GM12874 (cell line): ENCODE measurements around the gene HELZ.

Experiments used
- CTCF ChIP-seq: IDR thresholded peaks from 2 replicates; pipeline ENCODE4 v1.5.1; 2011; ENCODE audit warnings: low read depth, mild to moderate bottlenecking, control low read depth, low read length, moderate library complexity; ENCODE audit not compliant: insufficient read depth

HELZ gene

DNA sequence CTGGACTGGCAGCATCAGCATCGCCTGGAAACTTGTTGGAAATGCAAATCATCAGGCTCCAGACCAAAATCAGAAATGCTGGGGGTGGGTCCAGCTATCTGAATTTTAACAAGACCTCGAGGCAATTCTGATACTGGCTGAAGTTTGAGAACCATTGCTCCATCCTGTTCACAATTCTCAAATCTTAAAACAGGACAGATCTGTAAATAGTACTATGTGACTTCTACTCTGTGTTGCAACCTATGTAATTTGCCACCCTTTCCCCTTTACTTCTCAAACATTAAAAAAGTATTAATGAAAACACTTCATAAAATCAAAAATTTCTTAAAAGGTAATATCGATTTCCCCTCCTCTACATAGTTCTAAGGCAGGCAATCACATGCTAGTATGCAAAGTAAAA lies 172.1 kb downstream of the HELZ start:
- TF ChIP-seq CTCF = no peak

- no peak for TF ChIP-seq CTCF
These were observed 173.4 kb downstream of the HELZ start for GRCh38 chr17:67071595-67071994.

GRCh38 chr17:67069603-67070136 lies 175.3 kb downstream of the HELZ start:
- TF ChIP-seq CTCF = no peak

DNA sequence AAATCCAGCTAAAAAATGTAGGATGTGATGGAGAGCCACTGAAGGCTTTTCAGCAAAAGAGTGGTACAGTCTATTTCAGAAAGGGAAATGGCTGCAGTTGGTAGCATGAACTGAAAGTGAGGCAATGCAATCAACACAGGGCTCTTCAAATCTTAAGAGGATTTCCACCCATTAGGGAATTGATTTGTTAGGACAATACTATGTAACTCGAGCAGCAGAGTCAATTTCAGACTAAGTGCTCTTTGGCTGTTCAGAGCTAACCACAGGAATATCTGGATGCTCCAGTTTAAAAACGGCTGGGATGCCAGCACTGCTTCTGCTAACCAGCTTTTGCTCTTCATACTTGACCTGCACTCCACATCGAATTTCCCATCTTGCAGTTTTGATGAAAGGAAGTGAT lies 176.0 kb downstream of the HELZ start:
- no peak for TF ChIP-seq CTCF

- TF ChIP-seq CTCF = no peak
These were observed 177.2 kb downstream of the HELZ start for GRCh38 chr17:67067571-67068482.

DNA sequence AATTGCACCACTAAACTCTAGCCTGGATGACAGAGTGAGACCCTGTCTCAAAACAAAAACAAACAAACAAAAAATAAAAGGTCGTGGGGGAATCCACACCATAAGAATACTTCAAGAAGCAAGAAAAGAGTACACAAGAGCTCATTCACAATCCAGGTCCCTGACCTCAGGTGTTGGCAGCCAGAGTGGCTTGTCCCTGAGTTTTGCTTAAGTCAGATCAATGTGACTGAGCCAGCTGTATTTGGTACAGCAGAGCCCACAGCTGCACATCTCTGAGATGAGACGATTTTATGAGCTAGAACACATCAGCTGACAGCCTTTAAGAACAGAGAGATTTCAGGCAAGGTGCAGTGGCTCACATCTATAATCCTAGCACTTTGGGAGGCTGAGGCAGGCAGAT lies 178.3 kb downstream of the HELZ start:
- TF ChIP-seq CTCF = no peak

DNA sequence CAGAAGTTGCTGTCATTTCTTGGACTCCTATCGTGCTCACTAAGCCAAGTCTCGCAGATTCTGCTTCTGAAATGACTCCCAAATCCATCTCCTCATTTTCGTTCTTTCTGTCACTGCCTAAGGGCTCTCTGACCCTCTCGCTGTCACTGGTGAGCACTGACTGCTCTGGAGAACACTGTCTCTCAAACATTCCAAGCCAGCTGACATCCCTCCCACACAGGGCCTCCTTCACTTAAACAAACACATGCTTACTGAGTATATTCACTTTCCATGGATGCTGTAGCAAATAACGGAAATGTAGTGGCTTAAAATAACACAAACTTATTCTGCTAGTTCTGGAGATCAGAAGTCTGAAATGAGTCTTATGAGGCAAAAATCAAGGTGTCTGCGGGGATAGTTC lies 181.9 kb downstream of the HELZ start:
- TF ChIP-seq CTCF = no peak
